GM19467 (cell line): ENCODE measurements around the gene PMM2.

Source experiments
- ATAC-seq: cut with Tn5 transposase; IDR thresholded peaks from one replicate; pipeline ENCODE4 v1.9.1; 2021; ENCODE audit warnings: mild to moderate bottlenecking, moderate library complexity; ENCODE audit not compliant: unreplicated experiment

PMM2 gene

GRCh38 chr16:8849411-8850011 lies 51.9 kb downstream of the PMM2 start:
- no peak for ATAC-seq

DNA sequence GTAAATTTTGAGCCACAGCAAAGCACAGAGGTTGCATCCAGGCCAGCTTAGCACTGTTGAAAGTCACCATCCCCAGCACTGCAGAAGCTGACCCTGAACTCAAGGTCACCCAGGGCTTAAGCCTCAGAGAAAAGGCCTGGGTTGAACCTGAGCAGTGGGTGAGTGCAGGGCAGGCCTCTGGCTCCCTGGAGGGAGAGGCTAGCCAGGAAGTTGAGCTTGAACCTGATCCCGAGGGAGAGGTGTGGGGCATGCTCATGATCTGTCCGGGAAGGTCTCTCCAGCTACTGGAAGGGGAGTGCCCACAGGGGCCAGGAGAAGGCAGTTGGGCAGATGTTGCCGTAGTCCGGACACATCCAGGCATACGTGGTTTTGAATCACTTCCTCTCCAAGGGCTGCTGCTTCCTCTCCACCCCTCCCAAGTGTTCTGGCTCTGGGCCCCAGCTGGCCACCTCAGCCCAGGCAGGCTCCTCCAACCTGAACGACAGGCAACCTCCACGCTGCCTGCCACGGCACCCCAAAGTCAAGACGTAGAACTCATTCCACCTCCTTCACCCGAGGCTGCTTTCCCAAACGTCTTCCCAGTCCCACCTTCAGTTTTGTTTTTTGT lies 52.7 kb downstream of the PMM2 start:
- no peak for ATAC-seq

DNA sequence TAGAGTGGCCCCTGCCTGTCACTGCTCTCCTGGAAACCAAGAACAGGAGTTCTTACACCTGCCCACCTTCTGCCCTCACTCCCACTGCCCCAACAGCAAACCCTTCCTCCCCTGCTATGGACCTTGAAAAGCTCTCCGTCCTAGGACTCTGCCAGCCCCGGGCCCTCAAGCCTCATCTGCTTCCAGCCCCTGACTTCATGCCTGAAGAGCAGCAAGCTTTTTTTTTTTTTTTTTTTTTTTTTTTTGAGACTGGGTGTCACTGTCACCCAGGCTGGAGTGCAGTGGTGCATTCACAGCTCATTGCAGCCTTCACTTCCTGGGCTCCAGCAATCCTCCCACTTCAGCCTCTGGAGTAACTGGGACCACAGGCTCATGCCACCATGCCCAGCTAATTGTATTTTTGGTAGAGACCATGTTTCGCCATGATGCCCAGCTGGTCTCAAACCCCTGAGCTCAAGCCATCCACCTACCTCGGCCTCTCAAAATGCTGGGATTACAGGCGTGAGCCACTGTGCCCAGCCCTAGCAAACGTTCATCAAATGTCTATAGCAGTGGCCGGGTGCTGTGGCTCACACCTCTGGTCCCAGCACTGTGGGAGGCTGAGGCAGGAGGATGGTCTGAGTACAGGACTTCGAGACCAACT lies 54.2 kb downstream of the PMM2 start:
- ATAC-seq: no peak

DNA sequence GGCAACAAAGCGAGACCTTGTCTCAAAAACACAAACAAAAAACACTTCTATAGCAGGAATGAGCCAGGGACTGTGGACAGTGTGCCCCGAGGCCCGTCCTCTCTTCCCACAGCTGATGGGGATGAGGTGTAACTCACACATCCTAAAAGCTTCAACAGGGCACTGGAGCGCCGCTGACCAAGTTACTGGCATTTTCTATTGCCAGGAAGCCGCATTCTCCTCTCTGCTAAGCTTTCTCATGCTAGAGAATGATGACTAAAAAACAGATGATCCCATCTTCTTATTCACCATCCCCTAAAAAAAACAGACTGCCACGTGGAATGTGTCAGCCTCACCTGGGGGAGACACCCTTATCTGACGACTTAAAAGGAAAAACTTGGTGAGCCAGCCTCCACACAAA lies 54.9 kb downstream of the PMM2 start:
- ATAC-seq: no peak

GRCh38 chr16:8853150-8853549 lies 55.5 kb downstream of the PMM2 start:
- no peak for ATAC-seq

DNA sequence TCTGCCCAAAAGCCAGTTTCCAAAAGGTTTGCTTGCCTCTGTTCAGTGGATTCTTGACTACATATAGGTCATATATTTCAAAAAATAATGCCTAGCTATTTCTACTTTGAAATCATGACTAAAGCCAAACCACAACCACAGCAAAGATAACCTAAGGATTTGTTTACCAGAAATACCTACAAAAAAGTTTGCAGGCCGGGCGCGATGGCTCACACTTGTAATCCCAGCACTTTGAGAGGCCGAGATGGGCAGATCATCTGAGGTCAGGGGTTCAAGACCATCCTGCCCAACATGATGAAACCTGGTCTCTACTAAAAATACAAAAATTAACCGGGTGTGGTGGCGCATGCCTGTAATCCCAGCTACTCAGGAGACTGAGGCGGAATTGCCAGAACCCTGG lies 56.0 kb downstream of the PMM2 start:
- ATAC-seq: no peak

DNA sequence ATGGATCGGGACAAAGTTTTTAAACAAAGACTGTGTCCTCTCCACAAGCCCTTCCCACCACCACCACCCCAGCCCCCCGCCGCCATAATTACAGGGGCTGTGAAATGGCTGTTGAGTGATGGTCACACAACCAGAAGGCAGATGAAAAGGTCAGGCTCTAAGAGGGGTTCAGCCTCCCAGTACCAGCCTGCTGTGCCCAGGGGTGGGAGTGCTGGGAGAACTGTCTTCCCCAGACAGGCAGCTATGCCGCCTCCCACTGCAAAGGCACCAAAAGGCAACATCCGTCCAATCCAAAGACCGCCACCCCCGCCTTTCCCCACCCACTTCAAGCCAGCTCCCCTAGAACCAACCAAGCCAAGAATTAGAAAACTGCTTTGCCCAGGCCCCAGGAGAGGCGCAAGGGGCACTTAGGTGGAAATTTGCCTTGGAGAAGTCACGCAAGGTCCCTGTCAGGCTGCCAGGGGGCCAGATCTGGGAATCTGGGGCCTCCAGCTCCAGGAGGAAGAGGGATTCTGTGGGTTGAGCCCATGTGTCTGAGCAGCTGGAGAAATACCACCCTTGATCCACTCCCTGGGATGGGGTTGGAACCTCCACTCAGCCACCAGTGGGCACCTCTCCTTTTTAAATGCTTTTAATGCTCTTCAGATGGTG lies 56.8 kb downstream of the PMM2 start:
- ATAC-seq: no peak

DNA sequence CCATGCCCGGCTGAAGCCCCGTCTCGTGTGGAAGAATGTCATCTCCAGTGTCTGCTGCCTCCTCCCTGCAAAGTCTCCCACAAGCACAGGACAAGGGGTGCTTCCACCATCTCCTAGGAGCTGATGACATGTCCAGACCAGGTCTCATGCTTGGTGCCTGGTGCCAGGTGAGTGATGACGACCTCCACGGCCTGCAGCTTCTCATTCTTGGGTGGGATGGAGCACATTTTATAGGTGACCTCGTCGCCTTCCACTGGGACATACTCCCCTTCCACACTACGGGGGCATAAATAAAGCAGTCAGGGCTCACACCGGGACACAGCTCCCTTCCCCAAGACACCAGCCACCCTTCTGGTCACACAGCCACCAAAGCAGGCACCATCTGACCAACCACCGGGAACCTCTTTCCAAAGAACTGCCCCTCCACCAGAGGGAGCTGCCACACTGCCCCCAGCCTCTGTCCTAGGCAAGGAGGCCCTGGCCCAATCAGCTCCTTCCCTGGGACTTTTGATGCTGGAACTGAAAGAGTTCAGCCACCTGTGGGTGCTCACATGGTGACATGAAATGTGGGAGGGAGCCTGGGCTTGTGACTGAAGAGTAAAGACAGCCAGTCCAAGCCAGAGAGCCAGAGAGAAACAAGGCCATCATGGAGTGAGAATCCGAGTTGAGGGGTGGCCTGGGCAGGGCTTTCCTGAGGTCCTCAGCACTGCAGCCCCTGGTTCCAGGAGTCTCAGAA lies 57.6 kb downstream of the PMM2 start:
- ATAC-seq: no peak

- no peak for ATAC-seq
Observed at GRCh38 chr16:8855972-8856371, 58.3 kb downstream of the PMM2 start.

GRCh38 chr16:8858994-8859912 lies 61.6 kb downstream of the PMM2 start:
- ATAC-seq: no peak

DNA sequence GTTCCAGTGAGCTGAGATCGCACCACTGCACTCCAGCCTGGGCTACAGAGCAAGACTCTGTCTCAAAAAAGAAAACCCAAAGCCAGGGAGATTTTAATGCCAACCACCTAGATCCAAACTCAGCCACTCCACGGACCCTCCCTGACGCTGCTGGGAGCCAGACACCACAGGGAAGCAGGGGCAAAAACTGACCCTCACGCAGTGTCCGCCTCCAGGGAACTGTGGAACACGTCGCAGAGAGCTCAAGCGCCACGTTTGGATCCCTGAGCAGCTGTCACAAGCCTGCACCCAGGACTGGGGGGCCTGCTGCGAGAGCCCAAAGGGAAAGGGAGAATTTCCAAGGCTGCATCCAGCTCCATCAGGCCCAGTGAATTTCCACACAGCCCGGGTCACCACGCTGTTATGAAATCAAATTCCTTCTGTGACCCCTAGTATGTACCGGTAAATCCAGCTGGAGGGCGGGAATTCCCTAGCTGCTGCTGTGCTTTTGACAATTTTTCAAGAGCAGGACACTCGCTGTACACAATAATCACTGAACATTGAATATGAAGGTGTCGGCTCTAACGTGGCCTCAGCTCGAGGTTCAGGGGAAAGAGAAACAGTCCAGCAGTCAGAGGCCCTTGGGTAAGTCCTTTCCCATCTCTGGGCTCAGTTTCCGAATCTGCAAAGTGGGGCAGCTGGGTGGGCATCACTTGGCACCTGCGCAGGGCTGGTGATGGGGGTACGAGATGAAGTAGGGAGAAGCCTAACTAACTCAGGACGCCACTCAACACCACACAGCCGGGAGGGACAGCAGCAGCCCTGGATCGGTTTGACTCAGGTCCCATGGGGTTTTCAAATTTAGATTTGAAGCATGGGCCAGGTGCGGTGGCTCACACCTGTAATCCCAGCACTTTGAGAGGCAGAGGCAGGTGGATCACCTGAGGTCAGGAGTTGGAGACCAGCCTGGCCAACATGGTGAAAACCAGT lies 62.6 kb downstream of the PMM2 start:
- no peak for ATAC-seq

DNA sequence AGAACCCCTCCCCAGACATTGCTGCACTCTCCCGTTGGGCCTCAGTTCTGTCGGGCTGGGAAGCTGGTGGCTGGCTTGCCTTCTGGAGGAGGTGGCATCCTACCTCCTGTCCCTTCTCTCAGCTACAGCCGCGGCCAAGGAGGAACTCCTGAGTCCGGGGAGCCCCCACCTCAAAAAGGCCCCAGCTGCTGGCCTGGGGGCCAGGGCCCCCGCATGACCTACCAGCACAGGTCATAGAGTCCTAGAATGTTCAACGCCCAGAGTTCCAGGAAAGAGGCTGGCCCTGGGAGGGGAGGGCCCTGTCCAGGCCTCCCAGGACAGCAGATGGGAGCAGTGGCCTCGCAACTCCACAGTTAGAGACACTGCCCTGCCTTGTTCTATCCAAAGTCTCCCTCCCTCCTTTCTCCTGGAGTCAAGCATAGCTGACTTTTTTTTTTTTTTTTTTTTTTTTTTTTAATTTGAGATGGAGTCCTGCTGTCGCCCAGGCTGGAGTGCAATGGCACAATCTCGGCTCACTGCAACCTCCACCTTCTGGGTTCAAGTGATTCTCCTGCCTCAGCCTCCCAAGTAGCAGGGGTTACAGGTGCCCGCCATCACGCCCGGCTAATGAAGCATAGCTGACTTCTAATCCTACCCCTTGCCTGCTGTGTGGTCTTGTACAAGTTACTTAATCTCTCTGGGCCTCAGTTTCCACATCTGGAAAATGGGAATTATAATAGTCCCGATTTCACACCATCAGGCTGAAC lies 64.1 kb downstream of the PMM2 start:
- no peak for ATAC-seq

GRCh38 chr16:8862309-8863130 lies 64.9 kb downstream of the PMM2 start:
- no peak for ATAC-seq

GRCh38 chr16:8863594-8864424 lies 66.2 kb downstream of the PMM2 start:
- ATAC-seq: no peak

- no peak for ATAC-seq
Observed at GRCh38 chr16:8864480-8865110, 67.0 kb downstream of the PMM2 start.

GRCh38 chr16:8865145-8865882 lies 67.7 kb downstream of the PMM2 start:
- no peak for ATAC-seq
